Endodermal cell (in vitro differentiated cells): ENCODE measurements around the gene NLE1. TPM values are rescaled to one million over a fixed set of nuclear protein-coding genes. Genes with fewer than 3 reads are reported as not detected.

Experiments
- DNase-seq: peaks from one replicate; pipeline ENCODE4 v3.0.0-alpha.2; 2017
- H3K27ac ChIP-seq: 2 replicates; pipeline ENCODE4 v1.5.1; 2013; ENCODE audit warnings: mild to moderate bottlenecking, low read depth, low read length, moderate library complexity
- H3K27me3 ChIP-seq: 2 replicates; pipeline ENCODE4 v1.6.1; 2013; ENCODE audit warnings: mild to moderate bottlenecking, low read length, moderate library complexity; ENCODE audit not compliant: insufficient read depth, control insufficient read depth, poor library complexity, severe bottlenecking
- H3K36me3 ChIP-seq: 2 replicates; pipeline ENCODE4 v1.7.0; 2013; ENCODE audit warnings: mild to moderate bottlenecking, low read length, moderate library complexity; ENCODE audit not compliant: control insufficient read depth, insufficient read depth
- H3K4me1 ChIP-seq: one replicate; pipeline ENCODE4 v1.7.0; 2013; ENCODE audit warnings: low read length; ENCODE audit not compliant: control insufficient read depth, insufficient read depth
- H3K4me3 ChIP-seq: 2 replicates; pipeline ENCODE4 v1.5.1; 2013; ENCODE audit warnings: mild to moderate bottlenecking, low read length, moderate library complexity
- H3K9ac ChIP-seq: 2 replicates; pipeline ENCODE4 v1.6.1; 2013; ENCODE audit warnings: mild to moderate bottlenecking, low read length, moderate library complexity; ENCODE audit not compliant: poor library complexity, severe bottlenecking; ENCODE audit errors: extremely low read depth
- H3K9me3 ChIP-seq: 2 replicates; pipeline ENCODE4 v1.6.1; 2013; ENCODE audit warnings: mild to moderate bottlenecking, low read length, moderate library complexity; ENCODE audit not compliant: control insufficient read depth
- H3K27ac Mint-ChIP-seq: 2 replicates; pipeline ENCODE4 v1.8.0; 2020; ENCODE audit warnings: mixed read lengths
- H3K27me3 Mint-ChIP-seq: 2 replicates; pipeline ENCODE4 v1.8.0; 2021; ENCODE audit warnings: mild to moderate bottlenecking, mixed read lengths; ENCODE audit not compliant: insufficient read depth
- H3K36me3 Mint-ChIP-seq: 2 replicates; pipeline ENCODE4 v1.8.0; 2020; ENCODE audit warnings: low read depth, mixed read lengths
- H3K4me1 Mint-ChIP-seq: 2 replicates; pipeline ENCODE4 v1.8.0; 2020; ENCODE audit warnings: mixed read lengths
- H3K4me3 Mint-ChIP-seq: 2 replicates; pipeline ENCODE4 v1.8.0; 2020; ENCODE audit warnings: mild to moderate bottlenecking, moderate library complexity, mixed read lengths
- H3K9me3 Mint-ChIP-seq: 2 replicates; pipeline ENCODE4 v1.8.0; 2020; ENCODE audit warnings: mild to moderate bottlenecking, mixed read lengths
- WGBS, 2 experiments: methylation state at CpG; one replicate each; pipeline versions ENCODE4 v1.1.5 to v1.1.7; 2013; ENCODE audit warnings: missing lambda C conversion rate in 2 of 2, mixed read lengths in 1 of 2; ENCODE audit not compliant: insufficient coverage in 1 of 2, insufficient read length in 1 of 2; 5-methylcytosine and 5-hydroxymethylcytosine counted together
- total RNA-seq, 2 donors: library from RNA; stranded (reverse); fragmentation: NEBNext Ultra II Directional in 1 of 2; extraction: Animal tissue kit (Norgen Biotek cat#: 25700) in 1 of 2; gene quantifications; 2 replicates in 1 of 2; 3 replicates in 1 of 2; pipeline ENCODE4 v1.2.1, GENCODE V29; 2021
- TF ChIP-seq, protein P1 (sequence below): fragments of 200-600 bp; sonication (generic); conservative IDR thresholded peaks from 2 replicates; pipeline ENCODE4 v1.5.0; 2021; ENCODE audit warnings: antibody characterized with exemption, mild to moderate bottlenecking

NLE1 gene
- total RNA-seq, 2 donors from 2014 or later: 20.7 to 26.9 TPM

GRCh38 chr17:35132099-35132498 lies 10.0 kb downstream of the NLE1 start:
- no peak overlapping the region for H3K27ac ChIP-seq
- no peaks in the 10 kb centered on the region for H3K9me3 ChIP-seq
- TF ChIP-seq, protein P1, sequence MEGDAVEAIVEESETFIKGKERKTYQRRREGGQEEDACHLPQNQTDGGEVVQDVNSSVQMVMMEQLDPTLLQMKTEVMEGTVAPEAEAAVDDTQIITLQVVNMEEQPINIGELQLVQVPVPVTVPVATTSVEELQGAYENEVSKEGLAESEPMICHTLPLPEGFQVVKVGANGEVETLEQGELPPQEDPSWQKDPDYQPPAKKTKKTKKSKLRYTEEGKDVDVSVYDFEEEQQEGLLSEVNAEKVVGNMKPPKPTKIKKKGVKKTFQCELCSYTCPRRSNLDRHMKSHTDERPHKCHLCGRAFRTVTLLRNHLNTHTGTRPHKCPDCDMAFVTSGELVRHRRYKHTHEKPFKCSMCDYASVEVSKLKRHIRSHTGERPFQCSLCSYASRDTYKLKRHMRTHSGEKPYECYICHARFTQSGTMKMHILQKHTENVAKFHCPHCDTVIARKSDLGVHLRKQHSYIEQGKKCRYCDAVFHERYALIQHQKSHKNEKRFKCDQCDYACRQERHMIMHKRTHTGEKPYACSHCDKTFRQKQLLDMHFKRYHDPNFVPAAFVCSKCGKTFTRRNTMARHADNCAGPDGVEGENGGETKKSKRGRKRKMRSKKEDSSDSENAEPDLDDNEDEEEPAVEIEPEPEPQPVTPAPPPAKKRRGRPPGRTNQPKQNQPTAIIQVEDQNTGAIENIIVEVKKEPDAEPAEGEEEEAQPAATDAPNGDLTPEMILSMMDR: no peak
- Mint-ChIP-seq H3K27me3 (peaks cover 2% of the 10 kb centered on the region), H3K4me3 (no peak overlapping the region), H3K36me3 (peaks cover 49% of the 10 kb centered on the region), H3K27ac (no peak overlapping the region), H3K4me1 (no peaks in the 10 kb centered on the region), H3K9me3 (no peaks in the 10 kb centered on the region)
- 90% methylated on average over 10 of the region's 10 CpGs; no CpG with 5 or more reads in 1 of the 2 experiments for WGBS, 2 experiments
- no peaks in the 10 kb centered on the region for H3K4me1 ChIP-seq
- H3K36me3 ChIP-seq: peaks cover 64% of the 10 kb centered on the region
- no peak overlapping the region for H3K9ac ChIP-seq
- H3K4me3 ChIP-seq: no peak overlapping the region
- DNase-seq: no peak
- no peaks in the 10 kb centered on the region for H3K27me3 ChIP-seq

GRCh38 chr17:35130392-35130791 lies 11.7 kb downstream of the NLE1 start:
- no peaks in the 10 kb centered on the region for H3K4me1 ChIP-seq
- H3K9ac ChIP-seq: no peak overlapping the region
- H3K4me3 ChIP-seq: no peak overlapping the region
- no peaks in the 10 kb centered on the region for H3K27me3 ChIP-seq
- DNase-seq: no peak
- Mint-ChIP-seq H3K9me3 (no peaks in the 10 kb centered on the region), H3K4me3 (no peak overlapping the region), H3K4me1 (no peaks in the 10 kb centered on the region), H3K27me3 (peaks cover 2% of the 10 kb centered on the region), H3K27ac (no peak overlapping the region), H3K36me3 (peaks cover 33% of the 10 kb centered on the region)
- 100% methylated on average over 3 of the region's 3 CpGs; no CpG with 5 or more reads in 1 of the 2 experiments for WGBS, 2 experiments
- H3K27ac ChIP-seq: no peak overlapping the region
- peaks cover 47% of the 10 kb centered on the region for H3K36me3 ChIP-seq
- TF ChIP-seq, protein P1: no peak
- no peaks in the 10 kb centered on the region for H3K9me3 ChIP-seq

DNA sequence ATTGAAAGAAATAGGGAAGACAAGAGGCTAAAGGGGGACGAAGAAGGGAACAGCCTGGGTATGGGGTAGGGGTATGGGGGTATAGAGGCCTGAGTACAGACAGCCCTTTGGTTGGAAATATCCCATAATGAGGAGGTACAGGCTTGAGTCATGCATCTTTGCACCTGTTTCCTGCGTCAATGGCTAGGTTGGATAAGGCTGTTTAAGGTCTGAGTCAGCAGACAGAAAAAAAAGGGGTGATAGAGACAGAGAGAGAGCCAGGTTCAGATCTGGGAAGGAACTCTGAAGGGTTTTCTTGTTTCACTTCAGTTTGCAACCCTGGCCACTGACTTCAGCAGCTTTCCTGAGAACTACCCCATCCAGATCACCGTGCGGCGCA lies 12.1 kb downstream of the NLE1 start:
- H3K27ac ChIP-seq: no peak overlapping the region
- Mint-ChIP-seq H3K9me3 (no peaks in the 10 kb centered on the region), H3K4me1 (no peaks in the 10 kb centered on the region), H3K36me3 (peaks cover 28% of the 10 kb centered on the region), H3K27ac (no peak overlapping the region), H3K27me3 (peaks cover 2% of the 10 kb centered on the region), H3K4me3 (no peak overlapping the region)
- 91 to 93% methylated on average over 2 to 5 of the region's 5 CpGs for WGBS, 2 experiments
- H3K36me3 ChIP-seq: peaks cover 42% of the 10 kb centered on the region
- H3K9ac ChIP-seq: no peak overlapping the region
- TF ChIP-seq, protein P1: no peak
- no peaks in the 10 kb centered on the region for H3K9me3 ChIP-seq
- no peaks in the 10 kb centered on the region for H3K4me1 ChIP-seq
- no peaks in the 10 kb centered on the region for H3K27me3 ChIP-seq
- no peak for DNase-seq
- no peak overlapping the region for H3K4me3 ChIP-seq
